K562 (cell line): ENCODE measurements around the gene ZNHIT2. TPM values are rescaled to one million over a fixed set of nuclear protein-coding genes. Genes with fewer than 3 reads are reported as not detected.

Experiments used
- BCOR ChIP-seq: fragments of 450-650 bp; IDR thresholded peaks from 2 replicates; pipeline ENCODE4 v1.6.1; 2016
- E2F6 ChIP-seq, 2 experiments: IDR thresholded peaks; 2 replicates each; pipeline ENCODE4 v1.6.1; 2011; ENCODE audit warnings: borderline replicate concordance in 1 of 2, control low read depth in 1 of 2, low read depth in 1 of 2, low read length in 1 of 2, mild to moderate bottlenecking in 1 of 2, mixed read lengths in 1 of 2, moderate library complexity in 1 of 2; ENCODE audit not compliant: insufficient read depth in 1 of 2, insufficient read length in 1 of 2, poor library complexity in 1 of 2, severe bottlenecking in 1 of 2; ENCODE audit errors: extremely low read depth in 1 of 2
- EP400 ChIP-seq: fragments of 450-650 bp; IDR thresholded peaks from 2 replicates; pipeline ENCODE4 v1.6.1; 2017; ENCODE audit warnings: antibody characterized with exemption, mild to moderate bottlenecking, moderate library complexity
- ETS2 ChIP-seq: IDR thresholded peaks from 2 replicates; pipeline ENCODE4 v1.6.1; 2016; ENCODE audit warnings: borderline replicate concordance, missing genetic modification characterization, mild to moderate bottlenecking, moderate library complexity, missing compliant biosample characterization; ENCODE audit not compliant: poor library complexity, severe bottlenecking
- EZH2 ChIP-seq: IDR thresholded peaks from 2 replicates; pipeline ENCODE4 v1.6.1; 2012; ENCODE audit warnings: low read depth, mild to moderate bottlenecking, inconsistent platforms, low read length, borderline replicate concordance
- GTF2F1 ChIP-seq: IDR thresholded peaks from 2 replicates; pipeline ENCODE4 v1.6.1; 2011; ENCODE audit warnings: low read depth, low read length, improper control_type of control experiment
- HBP1 ChIP-seq: fragments of 450-650 bp; formaldehyde crosslinking; IDR thresholded peaks from 2 replicates; pipeline ENCODE4 v1.4.0; 2022; ENCODE audit warnings: missing genetic modification characterization
- HNRNPH1 ChIP-seq: fragments of 200-400 bp; formaldehyde crosslinking; optimal IDR thresholded peaks from 2 replicates; pipeline ENCODE3; 2017; ENCODE audit warnings: low read depth, mild to moderate bottlenecking, low read length, moderate library complexity
- HOMEZ ChIP-seq: fragments of 250-450 bp; sonication (Bioruptor Pico); IDR thresholded peaks from 2 replicates; pipeline ENCODE4 v1.4.0; 2020; ENCODE audit warnings: mild to moderate bottlenecking, moderate library complexity
- KDM4B ChIP-seq, 2 experiments: fragments of 450-650 bp in 1 of 2; sonication (generic) in 1 of 2; IDR thresholded peaks; 2 replicates each; pipeline ENCODE4 v1.6.1; 2016 to 2017; ENCODE audit warnings: borderline replicate concordance in 2 of 2, antibody characterized with exemption in 1 of 2, low read depth in 1 of 2, mild to moderate bottlenecking in 1 of 2
- L3MBTL2 ChIP-seq: fragments of 450-650 bp; IDR thresholded peaks from 2 replicates; pipeline ENCODE4 v1.6.1; 2016; ENCODE audit warnings: mild to moderate bottlenecking, moderate library complexity
- PKNOX1 ChIP-seq: fragments of 450-650 bp; IDR thresholded peaks from 2 replicates; pipeline ENCODE4 v1.6.1; 2016
- ZBTB11 ChIP-seq, 3 experiments: fragments of 200-800 bp in 1 of 3; fragments of 250-450 bp in 1 of 3; fragments of 450-650 bp in 1 of 3; sonication (Bioruptor Pico) in 1 of 3; sonication (Bioruptor generic) in 1 of 3; formaldehyde crosslinking in 1 of 3; IDR thresholded peaks; 2 replicates each; pipeline versions ENCODE4 v1.6.1 to v1.8.0; 2016 to 2022; ENCODE audit warnings: mild to moderate bottlenecking in 2 of 3, missing genetic modification characterization in 2 of 3, missing compliant biosample characterization in 1 of 3, moderate library complexity in 1 of 3
- ZBTB26 ChIP-seq: fragments of 450-650 bp; formaldehyde crosslinking; IDR thresholded peaks from 2 replicates; pipeline ENCODE4 v1.4.0; 2022; ENCODE audit warnings: missing genetic modification characterization
- ZNF23 ChIP-seq: fragments of 250-450 bp; sonication (Bioruptor Pico); IDR thresholded peaks from 2 replicates; pipeline ENCODE4 v1.4.0; 2020; ENCODE audit warnings: mild to moderate bottlenecking
- polyA plus RNA-seq, 8 experiments: library from polyadenylated mRNA; depleted of rRNA in 4 of 8; stranded (reverse) in 5 of 8; unstranded in 3 of 8; fragments of >200 nt; fragmentation: Nextera tagmentation in 2 of 8; fragmentation: Illumina TruSeq in 1 of 8; extraction: Ambion mirVana in 2 of 8; extraction: Trizol in 1 of 8; gene quantifications; 2 replicates each; pipeline versions ENCODE4 v1.2.1 to v1.2.3, GENCODE V29; 2011 to 2014; ENCODE audit warnings: inconsistent platforms in 1 of 8, missing spikeins in 1 of 8
- total RNA-seq, 7 experiments: library from RNA; depleted of rRNA in 6 of 7; stranded (reverse); fragments of >200 nt in 6 of 7; fragmentation: Illumina TruSeq in 2 of 7; extraction: Trizol in 2 of 7; gene quantifications; 2 replicates each; pipeline versions ENCODE4 v1.2.1 to v1.2.3, GENCODE V29; 2011 to 2021; ENCODE audit warnings: low replicate concordance in 1 of 7

ZNHIT2 gene
- total and polyA plus RNA-seq, 9 of the 15 experiments (the other 6 are each of a cell fraction or from before 2014, with no cell fraction given) = 0.08 to 39.0 (median 2.5) TPM

- TF ChIP-seq ZBTB11 (CRISPR knock-in tag; IDR thresholded peaks at IDR 0.05) (peak; percentile 99 to 100 (median 100)), HNRNPH1 (no peak), L3MBTL2 (peak; percentile 57), PKNOX1 (peak; percentile 77), EP400 (peak; percentile 92), GTF2F1 (peak; percentile 88), BCOR (no peak), KDM4B (IDR thresholded peaks at IDR 0.05; ENCODE audit: borderline replicate concordance in 2 of 2, low read depth in 1 of 2) (peak in 1 of 2 experiments; percentile 94; a peak in 2 of 4 replicates), EZH2 (no peak), ZNF23 (CRISPR knock-in tag) (no peak), HBP1 (no peak), ZBTB26 (CRISPR knock-in tag) (peak; percentile 63; the same call in 1 of the 2 replicates), HOMEZ (no peak), ETS2 (tag) (peak; percentile 49), E2F6 (IDR thresholded peaks at IDR 0.05; ENCODE audit: borderline replicate concordance in 1 of 2, extremely low read depth in 1 of 2, insufficient read depth in 1 of 2, insufficient read length in 1 of 2, low read depth in 1 of 2, low read length in 1 of 2, poor library complexity in 1 of 2, severe bottlenecking in 1 of 2) (peak; percentile 30 to 37)
These were observed 21.3 kb downstream of the ZNHIT2 start, which contains the start of gene VPS51 (continued) for GRCh38 chr11:65095974-65096806.
